Testis (tissue), 3 donors: ENCODE results near the gene ATP10B. TPM values are rescaled to one million over a fixed set of nuclear protein-coding genes. Genes with fewer than 3 reads are reported as not detected.

Experiments used
- DNase-seq: peaks from one replicate; pipeline ENCODE4 v3.0.0-alpha.2; 2019
- H3K27ac ChIP-seq, 2 donors: fragments of 200-600 bp; sonication (generic); one replicate each; pipeline ENCODE4 v1.5.1; 2019
- H3K27me3 ChIP-seq: fragments of 200-600 bp; sonication (generic); one replicate; pipeline ENCODE4 v1.5.1; 2019
- H3K36me3 ChIP-seq: fragments of 200-600 bp; sonication (generic); one replicate; pipeline ENCODE4 v1.5.1; 2017; ENCODE audit warnings: low read depth; ENCODE audit errors: missing control alignments
- H3K4me1 ChIP-seq: fragments of 200-600 bp; sonication (generic); one replicate; pipeline ENCODE4 v1.5.1; 2019
- H3K4me3 ChIP-seq, 2 donors: fragments of 200-600 bp; sonication (generic); one replicate each; pipeline ENCODE4 v1.5.1; 2017 to 2019
- H3K9me3 ChIP-seq: fragments of 200-600 bp; sonication (generic); one replicate; pipeline ENCODE4 v1.5.1; 2017
- POLR2A ChIP-seq: fragments of 450-650 bp; IDR thresholded peaks from one replicate; pipeline ENCODE4 v1.6.1; 2017; ENCODE audit warnings: antibody characterized with exemption, mild to moderate bottlenecking, moderate library complexity
- WGBS, 2 donors: methylation state at CpG; one replicate each; pipeline ENCODE4 v1.1.5; 2018; 5-methylcytosine and 5-hydroxymethylcytosine counted together
- intact Hi-C: fragments of 100-400 bp; cut with DNase I; formaldehyde crosslinking; loops from one replicate; pipeline ENCODE4 v1.15.1; 2023; ENCODE audit warnings: low total_unique reads
- polyA plus RNA-seq: library from polyadenylated mRNA; stranded (reverse); fragments of 350-450 nt; fragmentation: Illumina TruSeq; extraction: RNeasy Lipid Tissue Mini Kit (QIAGEN cat#74804); gene quantifications from one replicate; pipeline ENCODE4 v1.2.3, GENCODE V29; 2014; ENCODE audit warnings: low read depth, low replicate concordance; ENCODE audit not compliant: insufficient read depth
- total RNA-seq, 2 donors: library from RNA; depleted of rRNA; stranded (reverse); fragments of >200 nt; gene quantifications; one replicate each; pipeline ENCODE4 v1.2.3, GENCODE V29; 2016
- TF ChIP-seq, protein P1 (sequence below), 3 experiments: fragments of 450-650 bp in 2 of 3; fragments of 200-600 bp in 1 of 3; sonication (generic) in 1 of 3; IDR thresholded peaks; one replicate each; pipeline ENCODE4 v1.5.1; 2016 to 2019; ENCODE audit warnings: antibody characterized with exemption in 3 of 3, mild to moderate bottlenecking in 2 of 3, moderate library complexity in 1 of 3

ATP10B gene
- total and polyA plus RNA-seq, 3 donors from 2014 or later, result 0.63 to 2.0 (median 1.9) TPM

- Histone ChIP-seq H3K4me1 (no peaks in the 10 kb centered on the region), H3K27me3 (no peaks in the 10 kb centered on the region), H3K4me3 (no peak overlapping the region), H3K9me3 (no peaks in the 10 kb centered on the region), H3K27ac (no peak overlapping the region), H3K36me3 (no peaks in the 10 kb centered on the region)
- 81 to 89% methylated on average over 4 of the region's 4 CpGs for whole genome bisulfite sequencing, 2 donors
- DNase-seq, result no peak
- TF ChIP-seq, protein P1, sequence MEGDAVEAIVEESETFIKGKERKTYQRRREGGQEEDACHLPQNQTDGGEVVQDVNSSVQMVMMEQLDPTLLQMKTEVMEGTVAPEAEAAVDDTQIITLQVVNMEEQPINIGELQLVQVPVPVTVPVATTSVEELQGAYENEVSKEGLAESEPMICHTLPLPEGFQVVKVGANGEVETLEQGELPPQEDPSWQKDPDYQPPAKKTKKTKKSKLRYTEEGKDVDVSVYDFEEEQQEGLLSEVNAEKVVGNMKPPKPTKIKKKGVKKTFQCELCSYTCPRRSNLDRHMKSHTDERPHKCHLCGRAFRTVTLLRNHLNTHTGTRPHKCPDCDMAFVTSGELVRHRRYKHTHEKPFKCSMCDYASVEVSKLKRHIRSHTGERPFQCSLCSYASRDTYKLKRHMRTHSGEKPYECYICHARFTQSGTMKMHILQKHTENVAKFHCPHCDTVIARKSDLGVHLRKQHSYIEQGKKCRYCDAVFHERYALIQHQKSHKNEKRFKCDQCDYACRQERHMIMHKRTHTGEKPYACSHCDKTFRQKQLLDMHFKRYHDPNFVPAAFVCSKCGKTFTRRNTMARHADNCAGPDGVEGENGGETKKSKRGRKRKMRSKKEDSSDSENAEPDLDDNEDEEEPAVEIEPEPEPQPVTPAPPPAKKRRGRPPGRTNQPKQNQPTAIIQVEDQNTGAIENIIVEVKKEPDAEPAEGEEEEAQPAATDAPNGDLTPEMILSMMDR (IDR thresholded peaks at IDR 0.05), result no peak
- no peak for TF ChIP-seq POLR2A
- intact Hi-C loops, result no loop called here
Observed at GRCh38 chr5:160643616-160644240, 208.3 kb downstream of the ATP10B start.

DNA sequence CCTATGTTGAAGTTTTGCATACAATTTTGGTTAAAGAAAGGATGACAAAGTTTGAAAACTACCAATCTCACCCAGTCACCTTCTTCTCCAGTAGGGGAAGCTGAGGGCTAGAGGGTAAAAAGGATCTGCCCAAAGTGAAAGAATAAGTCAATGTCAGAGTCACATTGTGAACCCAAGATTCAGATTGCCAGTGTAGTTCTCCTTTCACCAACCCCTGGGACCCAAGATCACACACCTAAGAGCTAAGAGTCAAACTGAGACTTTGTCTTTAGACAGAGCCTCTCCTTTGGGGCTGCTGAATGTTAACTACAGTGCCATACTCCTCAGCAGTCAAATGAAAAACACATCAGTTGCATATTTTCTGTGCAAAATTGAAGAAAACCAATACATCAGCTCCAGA, 210.6 kb downstream of the ATP10B start:
- Histone ChIP-seq H3K36me3 (no peaks in the 10 kb centered on the region), H3K27ac (no peak overlapping the region), H3K27me3 (no peaks in the 10 kb centered on the region), H3K4me3 (no peak overlapping the region), H3K4me1 (peaks cover under 1% of the 10 kb centered on the region), H3K9me3 (no peaks in the 10 kb centered on the region)
- TF ChIP-seq, protein P1 (IDR thresholded peaks at IDR 0.05), result no peak
- TF ChIP-seq POLR2A, result no peak
- intact Hi-C loops, result no loop called here
- no peak for DNase-seq

DNA sequence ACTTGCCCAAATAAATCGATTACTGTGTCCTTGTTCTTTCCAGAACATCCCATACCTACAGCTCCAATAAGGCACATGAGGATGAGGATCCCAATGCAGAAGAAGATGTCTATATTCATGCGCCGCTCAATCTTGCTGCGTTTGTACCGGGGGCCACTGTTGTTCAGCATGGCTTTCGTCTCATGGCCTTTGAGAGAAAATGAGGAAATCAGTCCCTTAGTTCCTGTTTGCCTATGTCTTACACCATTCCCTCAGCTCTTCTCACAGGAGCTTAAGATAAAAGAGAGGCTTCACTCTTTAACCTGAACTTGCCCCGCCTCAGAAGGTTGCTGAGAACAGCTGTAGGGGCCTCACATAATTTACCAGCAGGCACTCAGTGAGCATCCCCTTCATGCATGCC, 211.6 kb downstream of the ATP10B start:
- Histone ChIP-seq H3K36me3 (no peaks in the 10 kb centered on the region), H3K4me3 (no peak overlapping the region), H3K27me3 (no peaks in the 10 kb centered on the region), H3K9me3 (no peaks in the 10 kb centered on the region), H3K27ac (no peak overlapping the region), H3K4me1 (peaks cover 6% of the 10 kb centered on the region)
- WGBS, 2 donors, result 88 to 96% methylated on average over 7 of the region's 7 CpGs
- no peak for TF ChIP-seq POLR2A
- TF ChIP-seq, protein P1 (IDR thresholded peaks at IDR 0.05), result no peak
- intact Hi-C loops, result no loop called here
- DNase-seq, result no peak

- Histone ChIP-seq H3K4me1 (peaks cover 12% of the 10 kb centered on the region), H3K9me3 (no peaks in the 10 kb centered on the region), H3K4me3 (no peak overlapping the region), H3K27me3 (no peaks in the 10 kb centered on the region), H3K36me3 (no peaks in the 10 kb centered on the region), H3K27ac (peak overlapping the region in 1 of 2 donors; percentile 31)
- WGBS, 2 donors, result 70 to 80% methylated on average over 3 of the region's 3 CpGs
- no peak for DNase-seq
- no peak for TF ChIP-seq POLR2A
- TF ChIP-seq, protein P1 (IDR thresholded peaks at IDR 0.05), result no peak
- intact Hi-C loops, result no loop called here
Observed at GRCh38 chr5:160638161-160638742, 213.8 kb downstream of the ATP10B start.
